DND-41 (cell line): ENCODE results near the gene CPED1.

Experiments used
- ATAC-seq: fragments of 200-7000 bp; cut with Tn5 transposase; 3 replicates; pipeline ENCODE4 v1.9.1; 2021; ENCODE audit warnings: low read depth; ENCODE audit not compliant: insufficient read depth
- DNase-seq: peaks from one replicate; pipeline ENCODE4 v3.0.0-alpha.2; 2020
- H2AFZ ChIP-seq: 2 replicates; pipeline ENCODE4 v1.6.0; 2012; ENCODE audit warnings: low read depth, low read length
- H3K27ac ChIP-seq: 2 replicates; pipeline ENCODE4 v1.5.1; 2012; ENCODE audit warnings: low read length, inconsistent platforms
- H3K27me3 ChIP-seq: fragments of 200-600 bp; sonication (generic); 2 replicates; pipeline ENCODE4 v1.6.0; 2012; ENCODE audit warnings: low read length, mild to moderate bottlenecking, inconsistent platforms; ENCODE audit not compliant: insufficient read depth, poor library complexity
- H3K36me3 ChIP-seq: 2 replicates; pipeline ENCODE4 v1.5.1; 2012; ENCODE audit warnings: low read length, inconsistent platforms; ENCODE audit not compliant: insufficient read depth
- H3K4me1 ChIP-seq: 2 replicates; pipeline ENCODE4 v1.5.1; 2012; ENCODE audit warnings: mild to moderate bottlenecking, low read length; ENCODE audit not compliant: insufficient read depth
- H3K4me2 ChIP-seq: 2 replicates; pipeline ENCODE4 v1.6.0; 2012; ENCODE audit warnings: mild to moderate bottlenecking, moderate library complexity, low read length, inconsistent platforms; ENCODE audit not compliant: insufficient read depth
- H3K4me3 ChIP-seq, 2 experiments: fragments of 200-600 bp in 1 of 2; shearing (Covaris generic) in 1 of 2; 2 replicates each; pipeline ENCODE4 v1.5.1; 2012 to 2016; ENCODE audit warnings: inconsistent platforms in 2 of 2, low read length in 2 of 2, mild to moderate bottlenecking in 2 of 2, low read depth in 1 of 2, moderate library complexity in 1 of 2
- H3K79me2 ChIP-seq: 2 replicates; pipeline ENCODE4 v1.6.0; 2012; ENCODE audit warnings: low read length, inconsistent platforms; ENCODE audit not compliant: insufficient read depth
- H3K9ac ChIP-seq: 2 replicates; pipeline ENCODE4 v1.6.0; 2012; ENCODE audit warnings: low read depth, mild to moderate bottlenecking, inconsistent platforms, low read length, moderate library complexity
- H3K9me3 ChIP-seq: 2 replicates; pipeline ENCODE4 v1.5.1; 2012; ENCODE audit warnings: low read length, moderate library complexity, mild to moderate bottlenecking, inconsistent platforms; ENCODE audit not compliant: insufficient read depth, severe bottlenecking
- H4K20me1 ChIP-seq: 2 replicates; pipeline ENCODE4 v1.6.0; 2012; ENCODE audit warnings: low read length; ENCODE audit not compliant: insufficient read depth
- CTCF ChIP-seq: IDR thresholded peaks from 2 replicates; pipeline ENCODE4 v1.5.1; 2012; ENCODE audit warnings: borderline replicate concordance, low read length, moderate library complexity, mild to moderate bottlenecking; ENCODE audit not compliant: poor library complexity, severe bottlenecking; ENCODE audit errors: extremely low read depth
- EZH2 ChIP-seq: IDR thresholded peaks from 3 replicates; pipeline ENCODE4 v1.6.1; 2012; ENCODE audit warnings: borderline replicate concordance, low read depth, mild to moderate bottlenecking, moderate library complexity, low read length, inconsistent platforms; ENCODE audit not compliant: severe bottlenecking

CPED1 gene

GRCh38 chr7:121043314-121044234 lies 55.1 kb downstream of the CPED1 start:
- Histone ChIP-seq H3K9ac (no peak overlapping the region), H3K4me2 (no peak overlapping the region), H3K4me3 (no peak overlapping the region), H3K27ac (no peak overlapping the region), H2AFZ (no peak overlapping the region), H3K36me3 (no peaks in the 10 kb centered on the region), H3K4me1 (no peaks in the 10 kb centered on the region; the same call in 1 of the 2 replicates), H4K20me1 (no peaks in the 10 kb centered on the region), H3K27me3 (peaks cover 3% of the 10 kb centered on the region), H3K9me3 (no peaks in the 10 kb centered on the region), H3K79me2 (no peaks in the 10 kb centered on the region)
- no peak for DNase-seq
- ATAC-seq = no peak
- TF ChIP-seq CTCF (no peak), EZH2 (no peak)

- Histone ChIP-seq H3K4me1 (no peaks in the 10 kb centered on the region; the same call in 1 of the 2 replicates), H3K9ac (no peak overlapping the region), H3K9me3 (no peaks in the 10 kb centered on the region), H3K79me2 (no peaks in the 10 kb centered on the region), H3K27me3 (peaks cover 3% of the 10 kb centered on the region), H3K27ac (no peak overlapping the region), H2AFZ (no peak overlapping the region), H4K20me1 (no peaks in the 10 kb centered on the region), H3K4me2 (no peak overlapping the region), H3K4me3 (no peak overlapping the region), H3K36me3 (no peaks in the 10 kb centered on the region)
- DNase-seq (no peak), ATAC-seq (no peak)
- TF ChIP-seq EZH2 (no peak), CTCF (no peak)
Measured at GRCh38 chr7:121045090-121045489, 56.6 kb downstream of the CPED1 start.

GRCh38 chr7:121046009-121046408 lies 57.5 kb downstream of the CPED1 start:
- Histone ChIP-seq H4K20me1 (no peaks in the 10 kb centered on the region), H3K4me3 (no peak overlapping the region), H3K79me2 (no peaks in the 10 kb centered on the region), H3K27me3 (peaks cover 3% of the 10 kb centered on the region), H2AFZ (no peak overlapping the region), H3K9me3 (no peaks in the 10 kb centered on the region), H3K9ac (no peak overlapping the region), H3K4me1 (no peaks in the 10 kb centered on the region; the same call in 1 of the 2 replicates), H3K27ac (no peak overlapping the region), H3K4me2 (no peak overlapping the region), H3K36me3 (no peaks in the 10 kb centered on the region)
- ATAC-seq (no peak), DNase-seq (no peak)
- TF ChIP-seq CTCF = no peak
- no peak for TF ChIP-seq EZH2
